HepG2 (cell line): Measurements from ENCODE around the gene NDUFS7. TPM values are rescaled to one million over a fixed set of nuclear protein-coding genes. Genes with fewer than 3 reads are reported as not detected.

Experiments
- ATAC-seq: fragments of 200-7000 bp; cut with Tn5 transposase; 3 replicates; pipeline ENCODE4 v1.9.1; 2020; ENCODE audit warnings: mild to moderate bottlenecking, moderate library complexity
- BruUV-seq: library from RNA; stranded (reverse); fragments of 400-500 nt; replicated peaks from 2 replicates; lab custom pipeline; 2021; lab: Mats Ljungman, UMichigan
- CTCF ChIA-PET: fragments of 300-600 bp; formaldehyde crosslinking; extraction: SDS; loops from one replicate; lab custom pipeline; 2021; ENCODE audit warnings: low total read pairs, inconsistent platforms, low intra/inter-chr PET ratio; lab: Yijun Ruan, JAX
- POLR2A ChIA-PET: fragments of 350-600 bp; sonication (Branson Sonifier 250); formaldehyde crosslinking; loops from one replicate; lab custom pipeline; 2020; ENCODE audit warnings: antibody characterized with exemption, inconsistent platforms; lab: Yijun Ruan, JAX
- DNase-seq: peaks from one replicate; pipeline ENCODE4 v3.0.0-alpha.2; 2015; ENCODE audit warnings: low spot score
- FAIRE-seq: peaks from 3 replicates; lab custom pipeline; 2011; peaks lifted over from hg19 to GRCh38; lab: Jason Lieb, UNC
- H2AFZ ChIP-seq: one replicate; pipeline ENCODE4 v1.6.1; 2011; ENCODE audit warnings: low read length, inconsistent platforms
- H3K27ac ChIP-seq: fragments of 300-600 bp; 3 replicates; pipeline ENCODE4 v1.8.0; 2011; ENCODE audit warnings: mixed run types, mild to moderate bottlenecking, mixed read lengths, low read length, inconsistent platforms; ENCODE audit not compliant: insufficient read depth; ENCODE audit errors: extremely low read length
- H3K27me3 ChIP-seq, 2 experiments: fragments of 200-600 bp in 1 of 2; 2 replicates in 1 of 2; 3 replicates in 1 of 2; pipeline versions ENCODE4 v1.6.0 to v1.8.0; 2011; ENCODE audit warnings: low read length in 2 of 2, mild to moderate bottlenecking in 2 of 2, moderate library complexity in 2 of 2, inconsistent platforms in 1 of 2; ENCODE audit not compliant: insufficient read depth in 2 of 2, control insufficient read depth in 1 of 2
- H3K36me3 ChIP-seq, 2 experiments: fragments of 200-600 bp in 1 of 2; replicated peaks in 1 of 2; 2 replicates in 1 of 2; 3 replicates in 1 of 2; pipeline versions ENCODE4 v1.5.1 to v1.8.0; 2011; ENCODE audit warnings: low read length in 2 of 2, inconsistent platforms in 1 of 2; ENCODE audit not compliant: insufficient read depth in 2 of 2, control insufficient read depth in 1 of 2
- H3K4me1 ChIP-seq: 2 replicates; pipeline ENCODE4 v1.5.1; 2012; ENCODE audit warnings: low read length, inconsistent platforms; ENCODE audit not compliant: insufficient read depth
- H3K4me2 ChIP-seq: 2 replicates; pipeline ENCODE4 v1.6.0; 2011; ENCODE audit warnings: low read depth, low read length, inconsistent platforms
- H3K4me3 ChIP-seq, 3 experiments: fragments of 200-600 bp in 1 of 3; sonication (generic), shearing (Covaris generic) in 1 of 3; replicated peaks in 1 of 3; 2 replicates each; pipeline ENCODE4 v1.5.1; 2011 to 2016; ENCODE audit warnings: low read length in 3 of 3, inconsistent platforms in 2 of 3, low read depth in 2 of 3, mild to moderate bottlenecking in 2 of 3, control low read depth in 1 of 3, mixed read lengths in 1 of 3; ENCODE audit not compliant: insufficient read depth in 1 of 3
- H3K79me2 ChIP-seq: one replicate; pipeline ENCODE4 v1.6.1; 2011; ENCODE audit warnings: low read length, inconsistent platforms; ENCODE audit not compliant: insufficient read depth
- H3K9ac ChIP-seq: 2 replicates; pipeline ENCODE4 v1.6.0; 2011; ENCODE audit warnings: mild to moderate bottlenecking, low read depth, low read length, inconsistent platforms; ENCODE audit not compliant: insufficient read depth
- H3K9me3 ChIP-seq: 2 replicates; pipeline ENCODE4 v1.5.1; 2012; ENCODE audit warnings: mild to moderate bottlenecking, low read length
- H4K20me1 ChIP-seq: 2 replicates; pipeline ENCODE4 v1.6.0; 2011; ENCODE audit warnings: inconsistent platforms, mild to moderate bottlenecking, low read length, moderate library complexity; ENCODE audit not compliant: insufficient read depth
- ELF1 ChIP-seq: sonication (generic); formaldehyde crosslinking; IDR thresholded peaks from 2 replicates; pipeline ENCODE4 v1.4.0; 2020; ENCODE audit warnings: missing genetic modification reagents
- RBFOX2 ChIP-seq: fragments of 200-400 bp; formaldehyde crosslinking; IDR thresholded peaks from 2 replicates; pipeline ENCODE4 v1.6.1; 2017; ENCODE audit warnings: low read depth, mild to moderate bottlenecking, low read length
- ZBTB33 ChIP-seq: sonication (generic); formaldehyde crosslinking; IDR thresholded peaks from 2 replicates; pipeline ENCODE4 v1.4.0; 2020; ENCODE audit warnings: missing genetic modification reagents
- ZNF44 ChIP-seq: sonication (generic); formaldehyde crosslinking; IDR thresholded peaks from 2 replicates; pipeline ENCODE4 v1.5.1; 2020; ENCODE audit warnings: mild to moderate bottlenecking, missing genetic modification reagents
- WGBS: methylation state at CpG from one replicate; pipeline ENCODE4 v1.1.6; 2017; ENCODE audit warnings: low lambda C conversion rate; 5-methylcytosine and 5-hydroxymethylcytosine counted together
- in situ Hi-C: cut with HindIII; loops from 2 replicates; pipeline ENCODE4 v1.10.0; 2017; ENCODE audit warnings: low pct_unique_long_range_greater_than_20kb; ENCODE audit not compliant: extremely low pct_ligation_motif_present
- intact Hi-C: fragments of 100-400 bp; cut with micrococcal nuclease; formaldehyde crosslinking; loops from one replicate; pipeline ENCODE4 v1.10.0; 2022; ENCODE audit not compliant: unreplicated experiment
- polyA plus RNA-seq, 8 experiments: library from polyadenylated mRNA; depleted of rRNA in 3 of 8; stranded (reverse) in 7 of 8; unstranded in 1 of 8; fragments of >200 nt; fragmentation: Illumina TruSeq in 4 of 8; extraction: Trizol in 4 of 8; gene quantifications; 2 replicates each; pipeline versions ENCODE4 v1.2.1 to v1.2.3, GENCODE V29; 2011 to 2016; ENCODE audit warnings: low read depth in 4 of 8, missing spikeins in 1 of 8, mixed read lengths in 1 of 8; ENCODE audit not compliant: insufficient read depth in 1 of 8
- total RNA-seq, 5 experiments: library from RNA; depleted of rRNA; stranded (reverse); fragments of >200 nt; fragmentation: Illumina TruSeq; extraction: Trizol; gene quantifications; 2 replicates each; pipeline ENCODE4 v1.2.3, GENCODE V29; 2016; ENCODE audit warnings: low read depth in 1 of 5
- TF ChIP-seq, protein P1 (sequence below): sonication (generic); formaldehyde crosslinking; IDR thresholded peaks from 2 replicates; pipeline ENCODE4 v1.4.0; 2020; ENCODE audit warnings: mild to moderate bottlenecking, missing genetic modification reagents, borderline replicate concordance
- TF ChIP-seq, protein P2 (sequence below): sonication (generic); formaldehyde crosslinking; IDR thresholded peaks from 2 replicates; pipeline ENCODE4 v1.8.0; 2022; ENCODE audit warnings: missing genetic modification reagents, mild to moderate bottlenecking, inconsistent platforms, borderline replicate concordance

NDUFS7 gene
- total and polyA plus RNA-seq, 2 of the 13 experiments (the other 11 are each of a cell fraction or from before 2014, with no cell fraction given), result 34.3 to 66.9 TPM

DNA sequence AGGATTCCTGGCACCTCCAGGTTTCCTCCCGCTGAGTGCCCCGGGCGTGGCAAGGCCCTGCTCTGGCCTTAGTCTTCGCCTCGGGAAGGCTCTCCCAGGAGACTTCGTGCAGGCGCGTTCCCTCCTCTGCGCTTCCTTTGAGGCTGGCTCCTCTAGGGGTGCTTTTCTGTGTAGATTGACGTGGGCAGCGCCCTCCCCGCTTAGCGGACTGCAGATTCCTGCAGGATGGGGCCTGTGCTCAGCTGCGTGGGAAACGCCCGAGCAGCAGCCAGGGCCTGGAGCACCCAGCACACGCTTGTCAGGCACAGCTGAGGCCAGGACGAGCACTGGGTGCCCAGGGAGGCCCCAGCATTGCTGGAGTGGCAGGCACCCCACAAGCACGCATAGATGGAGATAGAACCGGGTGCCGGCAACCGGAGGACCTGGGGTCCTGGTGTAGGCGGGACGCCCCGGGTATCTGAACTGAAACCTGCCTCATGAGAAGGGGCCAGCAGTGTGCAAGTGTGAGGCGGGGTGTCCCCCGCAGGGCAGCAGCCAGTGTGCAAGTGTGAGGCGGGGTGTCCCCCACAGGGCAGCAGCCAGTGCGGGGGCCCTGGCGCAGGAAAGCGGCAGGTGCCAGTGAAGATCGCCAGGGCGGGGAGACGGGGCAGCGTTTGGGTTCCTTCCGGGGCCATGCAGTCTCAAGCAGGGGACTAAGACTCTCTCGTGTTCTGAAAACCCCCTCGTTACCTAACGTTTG lies 3.4 kb downstream of the NDUFS7 start:
- Histone ChIP-seq H3K4me2 (no peak overlapping the region), H4K20me1 (no peaks in the 10 kb centered on the region), H3K36me3 (peaks cover 8 to 28% of the 10 kb centered on the region in 2 experiments; a peak in 4 of 5 replicates), H3K4me1 (peaks cover 18% of the 10 kb centered on the region), H3K4me3 (no peak overlapping the region), H3K27me3 (no peaks in the 10 kb centered on the region; a peak in 1 of 5 replicates), H3K79me2 (peaks cover 13% of the 10 kb centered on the region), H3K27ac (no peak overlapping the region), H3K9ac (no peak overlapping the region), H3K9me3 (no peaks in the 10 kb centered on the region), H2AFZ (no peak overlapping the region)
- no peak for DNase-seq
- ChIA-PET CTCF (no interaction called here), POLR2A (no interaction called here)
- FAIRE-seq, result no peak
- ATAC-seq, result no peak
- WGBS, result 98% methylated on average over 35 of the region's 39 CpGs
- in situ Hi-C loops (no loop called here), intact Hi-C loops (no loop called here)
- TF ChIP-seq, protein P1, sequence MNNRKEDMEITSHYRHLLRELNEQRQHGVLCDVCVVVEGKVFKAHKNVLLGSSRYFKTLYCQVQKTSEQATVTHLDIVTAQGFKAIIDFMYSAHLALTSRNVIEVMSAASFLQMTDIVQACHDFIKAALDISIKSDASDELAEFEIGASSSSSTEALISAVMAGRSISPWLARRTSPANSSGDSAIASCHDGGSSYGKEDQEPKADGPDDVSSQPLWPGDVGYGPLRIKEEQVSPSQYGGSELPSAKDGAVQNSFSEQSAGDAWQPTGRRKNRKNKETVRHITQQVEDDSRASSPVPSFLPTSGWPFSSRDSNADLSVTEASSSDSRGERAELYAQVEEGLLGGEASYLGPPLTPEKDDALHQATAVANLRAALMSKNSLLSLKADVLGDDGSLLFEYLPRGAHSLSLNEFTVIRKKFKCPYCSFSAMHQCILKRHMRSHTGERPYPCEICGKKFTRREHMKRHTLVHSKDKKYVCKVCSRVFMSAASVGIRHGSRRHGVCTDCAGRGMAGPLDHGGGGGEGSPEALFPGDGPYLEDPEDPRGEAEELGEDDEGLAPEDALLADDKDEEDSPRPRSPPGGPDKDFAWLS (CRISPR knock-in tag), result no peak
- TF ChIP-seq ZBTB33 (CRISPR knock-in tag) (0 out of 2 replicates have a peak, but pooled peaks have one; percentile 8), RBFOX2 (peak; percentile 33; the same call in 1 of the 2 replicates), ZNF44 (no peak), ELF1 (CRISPR knock-in tag) (no peak)
- TF ChIP-seq, protein P2, sequence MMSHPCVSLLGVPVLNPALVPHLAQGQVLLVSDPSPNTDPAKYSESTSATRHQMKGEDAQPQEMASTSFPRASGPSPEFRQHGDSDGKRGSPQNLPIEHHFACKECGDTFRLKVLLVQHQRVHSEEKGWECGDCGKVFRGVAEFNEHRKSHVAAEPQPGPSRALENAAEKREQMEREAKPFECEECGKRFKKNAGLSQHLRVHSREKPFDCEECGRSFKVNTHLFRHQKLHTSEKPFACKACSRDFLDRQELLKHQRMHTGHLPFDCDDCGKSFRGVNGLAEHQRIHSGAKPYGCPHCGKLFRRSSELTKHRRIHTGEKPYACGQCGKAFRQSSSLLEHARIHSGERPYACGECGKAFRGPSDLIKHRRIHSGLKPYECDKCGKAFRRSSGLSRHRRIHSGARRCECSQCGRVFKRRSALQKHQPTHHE, result no peak
- no TSS peak for BruUV-seq
